DMS 273 (cell line): ENCODE data around the gene SERPINB6.
A peak's percentile ranks its signal among the peaks of the same experiment; 100 is the strongest.
"Not testable (repeated sequence)": the region's sequence is repeated elsewhere in the genome, so short reads cannot be mapped to it uniquely, and the experiment has no call there.

Source experiments
- DNase-seq: peaks from one replicate; lab custom pipeline; 2025; ENCODE audit not compliant: unreplicated experiment; lab: John Stamatoyannopoulos, UW

The SERPINB6 gene

GRCh38 chr6:2940010-2940850 is 31.1 kb downstream of the SERPINB6 start:
- DNase-seq: no peak

GRCh38 chr6:2939315-2940009 is 31.9 kb downstream of the SERPINB6 start:
- DNase-seq: no peak

- no peak for DNase-seq
Observed at GRCh38 chr6:2938632-2939083, 32.7 kb downstream of the SERPINB6 start.

GRCh38 chr6:2938004-2938631 is 33.2 kb downstream of the SERPINB6 start:
- no peak for DNase-seq

GRCh38 chr6:2937627-2938003 is 33.8 kb downstream of the SERPINB6 start:
- no peak for DNase-seq

GRCh38 chr6:2935566-2936291 is 35.6 kb downstream of the SERPINB6 start:
- DNase-seq: no peak

GRCh38 chr6:2934057-2934456 is 37.3 kb downstream of the SERPINB6 start:
- no peak for DNase-seq

GRCh38 chr6:2932911-2933310 is 38.5 kb downstream of the SERPINB6 start:
- DNase-seq: not testable (repeated sequence)

- peak; percentile 86 for DNase-seq
Observed at GRCh38 chr6:2931970-2932748, 39.2 kb downstream of the SERPINB6 start.

GRCh38 chr6:2931055-2931454 is 40.3 kb downstream of the SERPINB6 start:
- DNase-seq: no peak

GRCh38 chr6:2927931-2928330 is 43.4 kb downstream of the SERPINB6 start:
- DNase-seq: not testable (repeated sequence)

GRCh38 chr6:2925842-2926747 is 45.3 kb downstream of the SERPINB6 start:
- not testable (repeated sequence) for DNase-seq

- DNase-seq: no peak
Observed at GRCh38 chr6:2921520-2922115, 49.7 kb downstream of the SERPINB6 start.

- no peak for DNase-seq
Observed at GRCh38 chr6:2920671-2921112, 50.7 kb downstream of the SERPINB6 start.

- no peak for DNase-seq
Observed at GRCh38 chr6:2919886-2920285, 51.5 kb downstream of the SERPINB6 start.

- DNase-seq: no peak
Observed at GRCh38 chr6:2919401-2919800, 52.0 kb downstream of the SERPINB6 start.

GRCh38 chr6:2918936-2919335 is 52.4 kb downstream of the SERPINB6 start:
- DNase-seq: no peak

- DNase-seq: peak; percentile 34
Observed at GRCh38 chr6:2917801-2918445, 53.4 kb downstream of the SERPINB6 start.
